ENCODE data around the gene FBXW7.
A peak's percentile ranks its signal among the peaks of the same experiment; 100 is the strongest.

Gene FBXW7

GRCh38 chr4:152515678-152516077, 20.2 kb downstream of the FBXW7 start:
- H3K4me3 ChIP-seq (ENCODE audit: low read depth, low read length), result no peak overlapping the region
- ChIA-PET CTCF (interaction anchor here (0.9 to 6.1 kb wide), 5 partner anchors 10 to 125 kb away, joined by 3 to 50 read pairs (median 4); no protein-coding TSS in a partner anchor), POLR2A (interaction anchor here (1.0 to 1.3 kb wide), 2 partner anchors 10 to 20 kb away, joined by 3 to 4 read pairs; partner anchors contain the start of gene FBXW7)
- peak; percentile 26 for DNase-seq (ENCODE audit: low read depth, low spot score)
- no peak for TF ChIP-seq CTCF (IDR thresholded peaks at IDR 0.05; ENCODE audit: insufficient read depth, low read length, missing control alignments)

- H3K4me3 ChIP-seq (ENCODE audit: low read depth, low read length), result no peak overlapping the region
- POLR2A ChIA-PET, result interaction anchor here (1.3 kb wide), 1 partner anchor 22 kb away, joined by 4 read pairs; the partner anchor contains the start of gene FBXW7
- no peak for DNase-seq (ENCODE audit: low read depth, low spot score)
- CTCF ChIA-PET, result interaction anchor here (1.1 to 6.1 kb wide), 4 partner anchors 12 to 221 kb away, joined by 3 to 50 read pairs (median 3); no protein-coding TSS in a partner anchor
- no peak for TF ChIP-seq CTCF (IDR thresholded peaks at IDR 0.05; ENCODE audit: insufficient read depth, low read length, missing control alignments)
Measured at GRCh38 chr4:152514356-152514755, 21.5 kb downstream of the FBXW7 start.

GRCh38 chr4:152513078-152513477, 22.8 kb downstream of the FBXW7 start:
- H3K4me3 ChIP-seq (ENCODE audit: low read depth, low read length), result no peak overlapping the region
- DNase-seq (ENCODE audit: low read depth, low spot score), result no peak
- POLR2A ChIA-PET, result no interaction called here
- no peak for TF ChIP-seq CTCF (IDR thresholded peaks at IDR 0.05; ENCODE audit: insufficient read depth, low read length, missing control alignments)
- CTCF ChIA-PET, result interaction anchor here (6.1 kb wide), 1 partner anchor 11 kb away, joined by 50 read pairs; no protein-coding TSS in a partner anchor

GRCh38 chr4:152512483-152512882, 23.4 kb downstream of the FBXW7 start:
- ChIA-PET CTCF (no interaction called here), POLR2A (no interaction called here)
- no peak overlapping the region for H3K4me3 ChIP-seq (ENCODE audit: low read depth, low read length)
- TF ChIP-seq CTCF (IDR thresholded peaks at IDR 0.05; ENCODE audit: insufficient read depth, low read length, missing control alignments), result no peak
- DNase-seq (ENCODE audit: low read depth, low spot score), result no peak

- H3K4me3 ChIP-seq (ENCODE audit: low read depth, low read length), result no peak overlapping the region
- ChIA-PET POLR2A (no interaction called here), CTCF (interaction anchor here (2.2 to 2.3 kb wide), 2 partner anchors 9 to 129 kb away, joined by 9 to 17 read pairs; no protein-coding TSS in a partner anchor)
- no peak for DNase-seq (ENCODE audit: low read depth, low spot score)
- no peak for TF ChIP-seq CTCF (IDR thresholded peaks at IDR 0.05; ENCODE audit: insufficient read depth, low read length, missing control alignments)
Measured at GRCh38 chr4:152510349-152511147, 25.3 kb downstream of the FBXW7 start.

- no peak for TF ChIP-seq CTCF (IDR thresholded peaks at IDR 0.05; ENCODE audit: insufficient read depth, low read length, missing control alignments)
- POLR2A ChIA-PET, result no interaction called here
- CTCF ChIA-PET, result interaction anchor here (0.6 to 2.3 kb wide), 3 partner anchors 8 to 130 kb away, joined by 3 to 17 read pairs (median 9); no protein-coding TSS in a partner anchor
- no peak overlapping the region for H3K4me3 ChIP-seq (ENCODE audit: low read depth, low read length)
- no peak for DNase-seq (ENCODE audit: low read depth, low spot score)
Measured at GRCh38 chr4:152509595-152510225, 26.2 kb downstream of the FBXW7 start.

Measured in AG04449 (cell line).